ENCODE measurements around the gene ICOS.
"Not testable (repeated sequence)": the region's sequence is repeated elsewhere in the genome, so short reads cannot be mapped to it uniquely, and the experiment has no call there.

The ICOS gene

GRCh38 chr2:203936949-203937348 is 386 bp downstream of the ICOS start:
- no peaks in the 10 kb centered on the region for H3K9me3 ChIP-seq (ENCODE audit: control insufficient read depth, low read length)
- no peaks in the 10 kb centered on the region for H3K27me3 ChIP-seq (replicated peaks; ENCODE audit: control insufficient read depth, insufficient read depth, low read length, poor library complexity, severe bottlenecking)
- peak overlapping the region; percentile 64 for H3K4me3 ChIP-seq (ENCODE audit: insufficient read depth, low read depth, low read length, poor library complexity, severe bottlenecking)
- H3K4me1 ChIP-seq (ENCODE audit: control insufficient read depth, insufficient read depth, low read length, poor library complexity, severe bottlenecking) = peaks cover 41% of the 10 kb centered on the region
- H3K36me3 ChIP-seq (ENCODE audit: control insufficient read depth, insufficient read depth, low read length) = no peaks in the 10 kb centered on the region
- H3K27ac ChIP-seq (ENCODE audit: insufficient read depth, low read length, poor library complexity, severe bottlenecking) = peak overlapping the region; percentile 76
- DNase-seq = no peak

GRCh38 chr2:203937788-203938187 is 1.2 kb downstream of the ICOS start:
- no peak for DNase-seq
- Histone ChIP-seq H3K4me1 (ENCODE audit: control insufficient read depth, insufficient read depth, low read length, poor library complexity, severe bottlenecking) (peaks cover 43% of the 10 kb centered on the region), H3K27me3 (replicated peaks; ENCODE audit: control insufficient read depth, insufficient read depth, low read length, poor library complexity, severe bottlenecking) (no peaks in the 10 kb centered on the region), H3K36me3 (ENCODE audit: control insufficient read depth, insufficient read depth, low read length) (no peaks in the 10 kb centered on the region), H3K27ac (ENCODE audit: insufficient read depth, low read length, poor library complexity, severe bottlenecking) (peak overlapping the region; percentile 76), H3K9me3 (ENCODE audit: control insufficient read depth, low read length) (no peaks in the 10 kb centered on the region), H3K4me3 (ENCODE audit: insufficient read depth, low read depth, low read length, poor library complexity, severe bottlenecking) (peak overlapping the region; percentile 64)

GRCh38 chr2:203940039-203940438 is 3.5 kb downstream of the ICOS start:
- no peak for DNase-seq
- Histone ChIP-seq H3K4me3 (ENCODE audit: insufficient read depth, low read depth, low read length, poor library complexity, severe bottlenecking) (peak overlapping the region; percentile 64), H3K27ac (ENCODE audit: insufficient read depth, low read length, poor library complexity, severe bottlenecking) (peak overlapping the region; percentile 76), H3K36me3 (ENCODE audit: control insufficient read depth, insufficient read depth, low read length) (no peaks in the 10 kb centered on the region), H3K4me1 (ENCODE audit: control insufficient read depth, insufficient read depth, low read length, poor library complexity, severe bottlenecking) (peaks cover 33% of the 10 kb centered on the region), H3K9me3 (ENCODE audit: control insufficient read depth, low read length) (no peaks in the 10 kb centered on the region), H3K27me3 (replicated peaks; ENCODE audit: control insufficient read depth, insufficient read depth, low read length, poor library complexity, severe bottlenecking) (no peaks in the 10 kb centered on the region)

- peak overlapping the region; percentile 10 for H3K4me3 ChIP-seq (ENCODE audit: insufficient read depth, low read depth, low read length, poor library complexity, severe bottlenecking)
- DNase-seq = peak in 1 of 3 donors; percentile 15
These were observed 7.2 kb downstream of the ICOS start for GRCh38 chr2:203943493-203944382.

GRCh38 chr2:203948733-203949132 is 12.2 kb downstream of the ICOS start:
- Histone ChIP-seq H3K4me3 (ENCODE audit: insufficient read depth, low read depth, low read length, poor library complexity, severe bottlenecking) (no peak overlapping the region), H3K27ac (ENCODE audit: insufficient read depth, low read length, poor library complexity, severe bottlenecking) (peak overlapping the region; percentile 16), H3K36me3 (ENCODE audit: control insufficient read depth, insufficient read depth, low read length) (peaks cover 8% of the 10 kb centered on the region), H3K27me3 (replicated peaks; ENCODE audit: control insufficient read depth, insufficient read depth, low read length, poor library complexity, severe bottlenecking) (no peaks in the 10 kb centered on the region), H3K9me3 (ENCODE audit: control insufficient read depth, low read length) (no peaks in the 10 kb centered on the region), H3K4me1 (ENCODE audit: control insufficient read depth, insufficient read depth, low read length, poor library complexity, severe bottlenecking) (peaks cover 70% of the 10 kb centered on the region)
- no peak for DNase-seq

More at GRCh38 chr2:203943493-203944382, 7.2 kb downstream of the ICOS start:
- Histone ChIP-seq H3K4me1 (ENCODE audit: control insufficient read depth, insufficient read depth, low read length, poor library complexity, severe bottlenecking) (peaks cover 54% of the 10 kb centered on the region), H3K27ac (ENCODE audit: insufficient read depth, low read length, poor library complexity, severe bottlenecking) (peak overlapping the region; percentile 34)
- H3K36me3 ChIP-seq (ENCODE audit: control insufficient read depth, insufficient read depth, low read length); H3K9me3 ChIP-seq (ENCODE audit: control insufficient read depth, low read length); H3K27me3 ChIP-seq (replicated peaks; ENCODE audit: control insufficient read depth, insufficient read depth, low read length, poor library complexity, severe bottlenecking): not testable (repeated sequence)

- Histone ChIP-seq H3K27ac (ENCODE audit: insufficient read depth, low read length, poor library complexity, severe bottlenecking) (peak overlapping the region; percentile 16), H3K27me3 (replicated peaks; ENCODE audit: control insufficient read depth, insufficient read depth, low read length, poor library complexity, severe bottlenecking) (no peaks in the 10 kb centered on the region), H3K4me3 (ENCODE audit: insufficient read depth, low read depth, low read length, poor library complexity, severe bottlenecking) (no peak overlapping the region), H3K9me3 (ENCODE audit: control insufficient read depth, low read length) (no peaks in the 10 kb centered on the region), H3K4me1 (ENCODE audit: control insufficient read depth, insufficient read depth, low read length, poor library complexity, severe bottlenecking) (peaks cover 65% of the 10 kb centered on the region), H3K36me3 (ENCODE audit: control insufficient read depth, insufficient read depth, low read length) (peaks cover 8% of the 10 kb centered on the region)
- no peak for DNase-seq
These were observed 12.7 kb downstream of the ICOS start for GRCh38 chr2:203949228-203949627.

- Histone ChIP-seq H3K36me3 (ENCODE audit: control insufficient read depth, insufficient read depth, low read length) (peaks cover 20% of the 10 kb centered on the region), H3K27ac (ENCODE audit: insufficient read depth, low read length, poor library complexity, severe bottlenecking) (peak overlapping the region; percentile 85), H3K27me3 (replicated peaks; ENCODE audit: control insufficient read depth, insufficient read depth, low read length, poor library complexity, severe bottlenecking) (no peaks in the 10 kb centered on the region), H3K9me3 (ENCODE audit: control insufficient read depth, low read length) (no peaks in the 10 kb centered on the region), H3K4me3 (ENCODE audit: insufficient read depth, low read depth, low read length, poor library complexity, severe bottlenecking) (peak overlapping the region; percentile 41), H3K4me1 (ENCODE audit: control insufficient read depth, insufficient read depth, low read length, poor library complexity, severe bottlenecking) (peaks cover 51% of the 10 kb centered on the region)
- DNase-seq = peak; percentile 50 to 70 (median 56)
These were observed 14.9 kb downstream of the ICOS start for GRCh38 chr2:203951366-203951902.

- Histone ChIP-seq H3K27ac (ENCODE audit: insufficient read depth, low read length, poor library complexity, severe bottlenecking) (no peak overlapping the region), H3K27me3 (replicated peaks; ENCODE audit: control insufficient read depth, insufficient read depth, low read length, poor library complexity, severe bottlenecking) (no peaks in the 10 kb centered on the region), H3K4me1 (ENCODE audit: control insufficient read depth, insufficient read depth, low read length, poor library complexity, severe bottlenecking) (no peaks in the 10 kb centered on the region), H3K9me3 (ENCODE audit: control insufficient read depth, low read length) (no peaks in the 10 kb centered on the region), H3K4me3 (ENCODE audit: insufficient read depth, low read depth, low read length, poor library complexity, severe bottlenecking) (no peak overlapping the region), H3K36me3 (ENCODE audit: control insufficient read depth, insufficient read depth, low read length) (peaks cover 60% of the 10 kb centered on the region)
- DNase-seq = no peak
These were observed 22.7 kb downstream of the ICOS start for GRCh38 chr2:203959265-203959664.

- DNase-seq = no peak
- H3K9me3 ChIP-seq (ENCODE audit: control insufficient read depth, low read length) = no peaks in the 10 kb centered on the region
- no peaks in the 10 kb centered on the region for H3K27me3 ChIP-seq (replicated peaks; ENCODE audit: control insufficient read depth, insufficient read depth, low read length, poor library complexity, severe bottlenecking)
- H3K4me3 ChIP-seq (ENCODE audit: insufficient read depth, low read depth, low read length, poor library complexity, severe bottlenecking) = no peak overlapping the region
- H3K27ac ChIP-seq (ENCODE audit: insufficient read depth, low read length, poor library complexity, severe bottlenecking) = no peak overlapping the region
- H3K4me1 ChIP-seq (ENCODE audit: control insufficient read depth, insufficient read depth, low read length, poor library complexity, severe bottlenecking) = no peaks in the 10 kb centered on the region
- peaks cover 60% of the 10 kb centered on the region for H3K36me3 ChIP-seq (ENCODE audit: control insufficient read depth, insufficient read depth, low read length)
These were observed 23.1 kb downstream of the ICOS start for GRCh38 chr2:203959672-203960071.

GRCh38 chr2:203960811-203961210 is 24.2 kb downstream of the ICOS start:
- H3K27ac ChIP-seq (ENCODE audit: insufficient read depth, low read length, poor library complexity, severe bottlenecking) = no peak overlapping the region
- no peak for DNase-seq
- no peaks in the 10 kb centered on the region for H3K9me3 ChIP-seq (ENCODE audit: control insufficient read depth, low read length)
- no peaks in the 10 kb centered on the region for H3K4me1 ChIP-seq (ENCODE audit: control insufficient read depth, insufficient read depth, low read length, poor library complexity, severe bottlenecking)
- no peaks in the 10 kb centered on the region for H3K27me3 ChIP-seq (replicated peaks; ENCODE audit: control insufficient read depth, insufficient read depth, low read length, poor library complexity, severe bottlenecking)
- peaks cover 55% of the 10 kb centered on the region for H3K36me3 ChIP-seq (ENCODE audit: control insufficient read depth, insufficient read depth, low read length)
- H3K4me3 ChIP-seq (ENCODE audit: insufficient read depth, low read depth, low read length, poor library complexity, severe bottlenecking) = no peak overlapping the region

All from effector memory CD4-positive, alpha-beta T cell (primary cell).